HL-60/S4 treated with retinoic acid at 250 ng/mL for 4 days and 3 days (cell line): ENCODE measurements around the gene DCC.
"Not testable (repeated sequence)": the region's sequence is repeated elsewhere in the genome, so short reads cannot be mapped to it uniquely, and the experiment has no call there.

Experiments used
- in situ Hi-C: fragments of 300-500 bp; cut with MboI; formaldehyde crosslinking; loops from 2 replicates; pipeline ENCODE4 v1.7.0; 2022; ENCODE audit warnings: low sequenced_read_pairs

DCC gene

GRCh38 chr18:53458944-53459580 is 1119.1 kb downstream of the DCC start:
- in situ Hi-C loops = no loop called here

- in situ Hi-C loops = no loop called here
Observed at GRCh38 chr18:53467756-53468155, 1127.8 kb downstream of the DCC start.

GRCh38 chr18:53468173-53468572 is 1128.2 kb downstream of the DCC start:
- in situ Hi-C loops = not testable (repeated sequence)

- in situ Hi-C loops = no loop called here
Observed at GRCh38 chr18:53472546-53472945, 1132.5 kb downstream of the DCC start.

- in situ Hi-C loops = no loop called here
Observed at GRCh38 chr18:53478155-53478554, 1138.2 kb downstream of the DCC start.

GRCh38 chr18:53486296-53486695 is 1146.3 kb downstream of the DCC start:
- in situ Hi-C loops = no loop called here

- in situ Hi-C loops = no loop called here
Observed at GRCh38 chr18:53489266-53489665, 1149.3 kb downstream of the DCC start.

- in situ Hi-C loops = no loop called here
Observed at GRCh38 chr18:53490019-53490418, 1150.0 kb downstream of the DCC start.

- in situ Hi-C loops = no loop called here
Observed at GRCh38 chr18:53496028-53496427, 1156.0 kb downstream of the DCC start.

GRCh38 chr18:53503914-53504441 is 1164.0 kb downstream of the DCC start:
- in situ Hi-C loops = no loop called here

- in situ Hi-C loops = no loop called here
Observed at GRCh38 chr18:53508529-53508928, 1168.5 kb downstream of the DCC start.

- in situ Hi-C loops = no loop called here
Observed at GRCh38 chr18:53509886-53510285, 1169.9 kb downstream of the DCC start.

- in situ Hi-C loops = not testable (repeated sequence)
Observed at GRCh38 chr18:53511725-53512124, 1171.7 kb downstream of the DCC start.

- in situ Hi-C loops = no loop called here
Observed at GRCh38 chr18:53521068-53521467, 1181.1 kb downstream of the DCC start.

- in situ Hi-C loops = no loop called here
Observed at GRCh38 chr18:53526101-53526870, 1186.3 kb downstream of the DCC start.

- in situ Hi-C loops = no loop called here
Observed at GRCh38 chr18:53527365-53527764, 1187.4 kb downstream of the DCC start.

- in situ Hi-C loops = no loop called here
Observed at GRCh38 chr18:53531187-53531586, 1191.2 kb downstream of the DCC start.

GRCh38 chr18:53531896-53532295 is 1191.9 kb downstream of the DCC start:
- in situ Hi-C loops = no loop called here

- in situ Hi-C loops = no loop called here
Observed at GRCh38 chr18:53534203-53534602, 1194.2 kb downstream of the DCC start.

GRCh38 chr18:53534695-53535094 is 1194.7 kb downstream of the DCC start:
- in situ Hi-C loops = no loop called here

GRCh38 chr18:53536908-53537307 is 1196.9 kb downstream of the DCC start:
- in situ Hi-C loops = no loop called here

GRCh38 chr18:53541924-53542323 is 1201.9 kb downstream of the DCC start:
- in situ Hi-C loops = no loop called here
